ENCODE data around the gene FMNL2.

DNA sequence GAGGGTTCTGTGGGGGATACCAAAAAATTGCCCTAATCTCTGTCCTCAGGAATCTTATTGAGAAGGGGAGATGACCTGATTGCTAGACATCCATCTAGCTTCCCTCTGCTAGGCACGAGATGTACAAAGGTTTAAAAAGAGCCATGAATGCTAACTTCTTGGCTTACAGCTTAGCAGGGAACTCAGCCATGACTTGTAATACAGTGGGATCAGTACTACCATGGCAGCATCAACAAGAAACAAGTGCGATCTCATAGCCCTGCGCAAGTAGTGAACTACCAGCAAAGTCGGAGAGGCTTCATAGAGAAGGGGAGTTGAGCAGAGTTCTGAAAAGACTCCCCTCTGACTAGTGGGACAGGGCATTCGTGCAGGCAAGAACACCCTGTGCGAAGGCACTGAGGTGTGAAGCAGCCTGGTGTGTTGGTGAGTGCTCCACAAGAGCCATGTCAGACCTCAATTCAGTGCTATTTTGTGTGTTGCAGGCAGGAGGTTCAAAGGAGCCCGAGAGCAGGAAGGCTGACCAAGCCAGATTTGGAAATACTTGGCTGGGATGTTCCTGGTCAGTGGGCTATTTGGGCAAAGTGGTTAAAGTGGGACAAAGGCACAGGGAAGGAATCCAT is 130.0 kb downstream of the FMNL2 start:
- TF ChIP-seq, protein P1, sequence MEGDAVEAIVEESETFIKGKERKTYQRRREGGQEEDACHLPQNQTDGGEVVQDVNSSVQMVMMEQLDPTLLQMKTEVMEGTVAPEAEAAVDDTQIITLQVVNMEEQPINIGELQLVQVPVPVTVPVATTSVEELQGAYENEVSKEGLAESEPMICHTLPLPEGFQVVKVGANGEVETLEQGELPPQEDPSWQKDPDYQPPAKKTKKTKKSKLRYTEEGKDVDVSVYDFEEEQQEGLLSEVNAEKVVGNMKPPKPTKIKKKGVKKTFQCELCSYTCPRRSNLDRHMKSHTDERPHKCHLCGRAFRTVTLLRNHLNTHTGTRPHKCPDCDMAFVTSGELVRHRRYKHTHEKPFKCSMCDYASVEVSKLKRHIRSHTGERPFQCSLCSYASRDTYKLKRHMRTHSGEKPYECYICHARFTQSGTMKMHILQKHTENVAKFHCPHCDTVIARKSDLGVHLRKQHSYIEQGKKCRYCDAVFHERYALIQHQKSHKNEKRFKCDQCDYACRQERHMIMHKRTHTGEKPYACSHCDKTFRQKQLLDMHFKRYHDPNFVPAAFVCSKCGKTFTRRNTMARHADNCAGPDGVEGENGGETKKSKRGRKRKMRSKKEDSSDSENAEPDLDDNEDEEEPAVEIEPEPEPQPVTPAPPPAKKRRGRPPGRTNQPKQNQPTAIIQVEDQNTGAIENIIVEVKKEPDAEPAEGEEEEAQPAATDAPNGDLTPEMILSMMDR (IDR thresholded peaks at IDR 0.05) = no peak
- no peak for TF ChIP-seq SIN3A (IDR thresholded peaks at IDR 0.05; ENCODE audit: borderline replicate concordance, insufficient read depth, low read depth, low read length)
- TF ChIP-seq POLR2AphosphoS5 (IDR thresholded peaks at IDR 0.05; ENCODE audit: low read depth, low read length) = no peak
- TF ChIP-seq, protein P2, sequence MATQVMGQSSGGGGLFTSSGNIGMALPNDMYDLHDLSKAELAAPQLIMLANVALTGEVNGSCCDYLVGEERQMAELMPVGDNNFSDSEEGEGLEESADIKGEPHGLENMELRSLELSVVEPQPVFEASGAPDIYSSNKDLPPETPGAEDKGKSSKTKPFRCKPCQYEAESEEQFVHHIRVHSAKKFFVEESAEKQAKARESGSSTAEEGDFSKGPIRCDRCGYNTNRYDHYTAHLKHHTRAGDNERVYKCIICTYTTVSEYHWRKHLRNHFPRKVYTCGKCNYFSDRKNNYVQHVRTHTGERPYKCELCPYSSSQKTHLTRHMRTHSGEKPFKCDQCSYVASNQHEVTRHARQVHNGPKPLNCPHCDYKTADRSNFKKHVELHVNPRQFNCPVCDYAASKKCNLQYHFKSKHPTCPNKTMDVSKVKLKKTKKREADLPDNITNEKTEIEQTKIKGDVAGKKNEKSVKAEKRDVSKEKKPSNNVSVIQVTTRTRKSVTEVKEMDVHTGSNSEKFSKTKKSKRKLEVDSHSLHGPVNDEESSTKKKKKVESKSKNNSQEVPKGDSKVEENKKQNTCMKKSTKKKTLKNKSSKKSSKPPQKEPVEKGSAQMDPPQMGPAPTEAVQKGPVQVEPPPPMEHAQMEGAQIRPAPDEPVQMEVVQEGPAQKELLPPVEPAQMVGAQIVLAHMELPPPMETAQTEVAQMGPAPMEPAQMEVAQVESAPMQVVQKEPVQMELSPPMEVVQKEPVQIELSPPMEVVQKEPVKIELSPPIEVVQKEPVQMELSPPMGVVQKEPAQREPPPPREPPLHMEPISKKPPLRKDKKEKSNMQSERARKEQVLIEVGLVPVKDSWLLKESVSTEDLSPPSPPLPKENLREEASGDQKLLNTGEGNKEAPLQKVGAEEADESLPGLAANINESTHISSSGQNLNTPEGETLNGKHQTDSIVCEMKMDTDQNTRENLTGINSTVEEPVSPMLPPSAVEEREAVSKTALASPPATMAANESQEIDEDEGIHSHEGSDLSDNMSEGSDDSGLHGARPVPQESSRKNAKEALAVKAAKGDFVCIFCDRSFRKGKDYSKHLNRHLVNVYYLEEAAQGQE (IDR thresholded peaks at IDR 0.05; ENCODE audit: insufficient read depth in 1 of 2, low read depth in 2 of 2, low read length in 1 of 2) = no peak

All from Panc1 (cell line).